Endothelial cell (in vitro differentiated cells): Measurements from ENCODE around the gene TNFSF18. TPM values are rescaled to one million over a fixed set of nuclear protein-coding genes. Genes with fewer than 3 reads are reported as not detected.

Experiments
- DNase-seq: peaks from one replicate; pipeline ENCODE4 v3.0.0; 2021; ENCODE audit warnings: low spot score
- H3K27ac Mint-ChIP-seq: one replicate; pipeline ENCODE4 v1.8.0; 2021; ENCODE audit warnings: mixed read lengths, inconsistent platforms; ENCODE audit not compliant: unreplicated experiment
- H3K27me3 Mint-ChIP-seq: one replicate; pipeline ENCODE4 v1.8.0; 2021; ENCODE audit warnings: mild to moderate bottlenecking, moderate library complexity, mixed read lengths, inconsistent platforms; ENCODE audit not compliant: unreplicated experiment
- H3K36me3 Mint-ChIP-seq: one replicate; pipeline ENCODE4 v1.8.0; 2021; ENCODE audit warnings: mild to moderate bottlenecking, low read depth, mixed read lengths, inconsistent platforms; ENCODE audit not compliant: unreplicated experiment
- H3K4me1 Mint-ChIP-seq: one replicate; pipeline ENCODE4 v1.8.0; 2021; ENCODE audit warnings: mild to moderate bottlenecking, mixed read lengths, inconsistent platforms; ENCODE audit not compliant: unreplicated experiment
- H3K4me3 Mint-ChIP-seq: one replicate; pipeline ENCODE4 v1.8.0; 2021; ENCODE audit warnings: mild to moderate bottlenecking, mixed read lengths, inconsistent platforms; ENCODE audit not compliant: unreplicated experiment
- H3K9me3 Mint-ChIP-seq: one replicate; pipeline ENCODE4 v1.8.0; 2021; ENCODE audit warnings: mixed read lengths, inconsistent platforms; ENCODE audit not compliant: unreplicated experiment
- total RNA-seq: library from RNA; stranded (reverse); fragmentation: NEBNext Ultra II Directional; extraction: Animal tissue kit (Norgen Biotek cat#: 25700); gene quantifications from one replicate; pipeline ENCODE4 v1.2.1, GENCODE V29; 2021; ENCODE audit not compliant: unreplicated experiment
- TF ChIP-seq, protein P1 (sequence below): fragments of 200-600 bp; sonication (generic); IDR thresholded peaks from one replicate; pipeline ENCODE4 v1.5.0; 2021; ENCODE audit warnings: antibody characterized with exemption; ENCODE audit not compliant: unreplicated experiment

Gene TNFSF18
- total RNA-seq, 1 donor from 2014 or later: 0.33 TPM

DNA sequence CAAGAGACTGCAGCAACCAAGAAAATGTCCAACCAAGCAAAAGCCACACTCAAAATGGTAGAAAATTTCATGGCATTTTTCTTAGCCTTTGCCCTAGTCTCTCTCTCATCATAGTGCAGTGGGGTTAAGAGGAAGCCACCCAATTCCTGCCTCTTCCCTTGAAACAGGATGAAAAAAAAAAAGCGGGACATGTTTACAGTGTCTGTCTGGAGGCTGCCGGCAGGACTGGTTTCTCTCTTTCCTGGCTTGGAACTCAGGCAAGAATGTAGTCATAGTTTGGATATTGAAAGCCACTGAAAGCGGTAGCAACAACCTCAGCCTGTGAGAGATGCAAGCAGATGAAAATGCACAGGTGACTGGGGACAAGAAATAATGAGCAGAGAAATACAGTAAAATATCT, 13.3 kb upstream of the TNFSF18 start:
- Mint-ChIP-seq H3K4me1 (peaks cover 15% of the 10 kb centered on the region), H3K36me3 (no peaks in the 10 kb centered on the region), H3K27ac (peak overlapping the region; percentile 81), H3K9me3 (no peaks in the 10 kb centered on the region), H3K4me3 (no peak overlapping the region), H3K27me3 (no peaks in the 10 kb centered on the region)
- TF ChIP-seq, protein P1, sequence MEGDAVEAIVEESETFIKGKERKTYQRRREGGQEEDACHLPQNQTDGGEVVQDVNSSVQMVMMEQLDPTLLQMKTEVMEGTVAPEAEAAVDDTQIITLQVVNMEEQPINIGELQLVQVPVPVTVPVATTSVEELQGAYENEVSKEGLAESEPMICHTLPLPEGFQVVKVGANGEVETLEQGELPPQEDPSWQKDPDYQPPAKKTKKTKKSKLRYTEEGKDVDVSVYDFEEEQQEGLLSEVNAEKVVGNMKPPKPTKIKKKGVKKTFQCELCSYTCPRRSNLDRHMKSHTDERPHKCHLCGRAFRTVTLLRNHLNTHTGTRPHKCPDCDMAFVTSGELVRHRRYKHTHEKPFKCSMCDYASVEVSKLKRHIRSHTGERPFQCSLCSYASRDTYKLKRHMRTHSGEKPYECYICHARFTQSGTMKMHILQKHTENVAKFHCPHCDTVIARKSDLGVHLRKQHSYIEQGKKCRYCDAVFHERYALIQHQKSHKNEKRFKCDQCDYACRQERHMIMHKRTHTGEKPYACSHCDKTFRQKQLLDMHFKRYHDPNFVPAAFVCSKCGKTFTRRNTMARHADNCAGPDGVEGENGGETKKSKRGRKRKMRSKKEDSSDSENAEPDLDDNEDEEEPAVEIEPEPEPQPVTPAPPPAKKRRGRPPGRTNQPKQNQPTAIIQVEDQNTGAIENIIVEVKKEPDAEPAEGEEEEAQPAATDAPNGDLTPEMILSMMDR: no peak
- DNase-seq: peak; percentile 6

DNA sequence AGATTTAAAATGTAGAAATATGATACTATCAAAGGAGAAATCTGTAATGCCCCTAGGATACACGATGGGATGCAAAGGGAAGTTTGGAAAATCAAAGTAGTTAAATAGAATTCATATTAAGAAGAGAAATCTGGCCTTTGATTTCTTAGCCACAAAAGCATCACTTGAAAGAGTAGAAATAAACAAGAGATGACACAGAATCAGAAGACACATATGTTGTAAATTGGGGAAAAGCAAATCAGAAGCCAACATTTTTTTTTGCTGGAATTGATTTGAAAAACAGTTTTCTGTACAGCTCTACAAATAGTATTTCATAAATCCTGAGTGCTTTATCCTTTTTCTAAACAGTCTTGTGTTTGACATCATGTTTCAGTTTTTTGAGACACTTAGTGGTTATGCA, 12.4 kb upstream of the TNFSF18 start:
- H3K36me3 Mint-ChIP-seq: no peaks in the 10 kb centered on the region
- H3K27ac Mint-ChIP-seq: no peak overlapping the region
- H3K27me3 Mint-ChIP-seq: no peaks in the 10 kb centered on the region
- no peak for DNase-seq
- H3K4me1 Mint-ChIP-seq: peaks cover 15% of the 10 kb centered on the region
- TF ChIP-seq, protein P1: no peak
- no peaks in the 10 kb centered on the region for H3K9me3 Mint-ChIP-seq
- H3K4me3 Mint-ChIP-seq: no peak overlapping the region

DNA sequence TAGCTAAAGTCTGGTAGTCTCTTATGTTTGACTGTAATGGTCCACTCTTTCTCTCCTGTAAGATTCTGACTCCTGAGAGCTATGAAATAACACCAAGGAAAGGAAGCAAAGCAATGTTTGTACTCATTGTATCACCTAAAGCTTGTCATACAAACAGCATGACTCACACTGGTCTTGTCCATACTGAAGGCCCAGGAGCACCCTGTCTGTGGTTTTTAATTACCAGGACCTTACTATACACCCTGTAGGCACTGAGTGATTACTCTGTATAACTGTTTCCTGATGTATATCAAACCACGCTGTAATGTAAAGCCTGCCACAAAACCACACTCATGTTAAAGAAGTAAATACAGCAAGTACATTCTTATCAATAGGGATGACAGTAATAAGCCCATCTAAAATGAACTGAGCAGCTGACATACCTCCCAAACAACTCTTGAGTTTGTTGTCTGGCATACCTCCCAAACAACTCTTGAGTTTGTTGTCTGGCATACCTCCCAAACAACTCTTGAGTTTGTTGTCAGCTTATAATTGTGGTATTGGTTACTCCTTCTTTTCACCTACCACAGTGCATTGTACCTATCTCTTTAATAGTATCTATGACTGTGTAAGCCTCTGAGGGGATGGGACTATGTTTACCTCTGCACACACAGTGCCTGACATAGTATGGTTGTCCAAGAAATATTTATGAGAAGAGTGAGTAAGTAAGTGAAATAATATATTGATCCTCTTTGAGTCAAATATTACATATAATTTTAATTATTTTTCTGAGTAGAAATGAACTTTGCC, 11.6 kb upstream of the TNFSF18 start:
- no peaks in the 10 kb centered on the region for H3K9me3 Mint-ChIP-seq
- H3K4me1 Mint-ChIP-seq: peaks cover 15% of the 10 kb centered on the region
- TF ChIP-seq, protein P1: no peak
- H3K27me3 Mint-ChIP-seq: no peaks in the 10 kb centered on the region
- H3K4me3 Mint-ChIP-seq: no peak overlapping the region
- DNase-seq: no peak
- no peak overlapping the region for H3K27ac Mint-ChIP-seq
- no peaks in the 10 kb centered on the region for H3K36me3 Mint-ChIP-seq

DNA sequence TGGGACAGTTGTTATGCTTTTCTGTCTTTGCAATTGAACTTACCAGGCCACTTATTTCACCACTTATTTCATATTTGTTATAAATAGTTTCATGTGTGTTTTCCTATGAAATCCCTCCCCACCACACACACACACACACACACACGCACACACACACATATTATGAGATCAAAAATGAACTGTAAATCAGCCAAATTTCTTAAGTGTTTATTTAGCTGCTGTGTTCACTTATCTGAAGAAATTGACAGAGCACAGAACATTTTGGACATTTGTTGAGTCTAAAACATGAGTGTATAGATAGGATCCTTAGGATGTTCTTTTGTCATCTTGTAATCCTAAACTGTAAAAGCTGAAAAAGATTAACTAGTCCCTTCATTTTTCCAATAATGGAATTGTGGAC, 7.8 kb upstream of the TNFSF18 start:
- Mint-ChIP-seq H3K9me3 (no peaks in the 10 kb centered on the region), H3K27me3 (no peaks in the 10 kb centered on the region)

DNA sequence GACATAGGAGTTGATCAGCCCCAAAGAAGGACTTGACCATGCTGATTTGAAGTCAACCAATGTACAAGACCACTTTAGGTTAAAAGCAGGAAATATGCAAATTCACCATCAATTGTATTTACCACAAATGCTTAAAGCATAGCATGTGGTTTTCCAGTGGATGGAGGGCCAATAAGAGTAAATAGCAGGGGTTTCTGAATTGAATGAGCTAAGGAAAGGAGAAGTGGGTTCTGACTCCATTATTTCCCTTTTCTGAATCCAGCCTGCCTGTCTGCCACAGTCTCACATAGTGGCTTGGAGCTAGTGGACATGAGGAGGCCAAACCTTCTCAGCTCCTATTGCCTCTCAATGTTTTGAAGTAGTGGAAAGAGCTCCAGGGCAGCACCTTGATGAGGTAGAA, 7.2 kb upstream of the TNFSF18 start:
- no peaks in the 10 kb centered on the region for H3K36me3 Mint-ChIP-seq
- no peaks in the 10 kb centered on the region for H3K9me3 Mint-ChIP-seq
- no peak for DNase-seq
- no peak overlapping the region for H3K27ac Mint-ChIP-seq
- H3K4me1 Mint-ChIP-seq: no peaks in the 10 kb centered on the region
- H3K4me3 Mint-ChIP-seq: no peak overlapping the region
- H3K27me3 Mint-ChIP-seq: no peaks in the 10 kb centered on the region
- TF ChIP-seq, protein P1: no peak

More for the DNA sequence above, 7.8 kb upstream of the TNFSF18 start:
- DNase-seq: no peak
- TF ChIP-seq, protein P1: no peak
- peaks cover 1% of the 10 kb centered on the region for H3K4me1 Mint-ChIP-seq
- H3K27ac Mint-ChIP-seq: no peak overlapping the region
- H3K4me3 Mint-ChIP-seq: no peak overlapping the region
- no peaks in the 10 kb centered on the region for H3K36me3 Mint-ChIP-seq
